ENCODE results near the gene F9.
"Not testable (repeated sequence)": the region's sequence is repeated elsewhere in the genome, so short reads cannot be mapped to it uniquely, and the experiment has no call there.

F9 gene

GRCh38 chrX:139506333-139506732 lies 24.2 kb upstream of the F9 start:
- Histone ChIP-seq H3K36me3 (ENCODE audit: insufficient read depth) (no peaks in the 10 kb centered on the region), H3K4me3 (IDR thresholded peaks at IDR 0.05; ENCODE audit: insufficient read depth, low read depth, low read length) (no peak overlapping the region), H3K79me2 (ENCODE audit: insufficient read depth, low read depth) (no peaks in the 10 kb centered on the region), H4K20me1 (ENCODE audit: insufficient read depth) (no peaks in the 10 kb centered on the region), H3K4me2 (no peak overlapping the region), H3K27me3 (ENCODE audit: insufficient read depth, low read depth) (no peaks in the 10 kb centered on the region), H3K27ac (no peak overlapping the region), H3K4me1 (ENCODE audit: low read depth, poor library complexity, severe bottlenecking) (no peaks in the 10 kb centered on the region), H3K9ac (no peak overlapping the region), H2AFZ (ENCODE audit: low read depth) (no peak overlapping the region)
- TF ChIP-seq CTCF (conservative IDR thresholded peaks at IDR 0.05; ENCODE audit: low read depth, low read length): no peak

GRCh38 chrX:139508099-139508498 lies 22.4 kb upstream of the F9 start:
- Histone ChIP-seq H2AFZ (ENCODE audit: low read depth) (no peak overlapping the region), H3K36me3 (ENCODE audit: insufficient read depth) (no peaks in the 10 kb centered on the region), H3K4me2 (no peak overlapping the region), H3K4me1 (ENCODE audit: low read depth, poor library complexity, severe bottlenecking) (no peaks in the 10 kb centered on the region), H3K4me3 (IDR thresholded peaks at IDR 0.05; ENCODE audit: insufficient read depth, low read depth, low read length) (no peak overlapping the region), H3K27me3 (ENCODE audit: insufficient read depth, low read depth) (no peaks in the 10 kb centered on the region), H3K79me2 (ENCODE audit: insufficient read depth, low read depth) (no peaks in the 10 kb centered on the region), H4K20me1 (ENCODE audit: insufficient read depth) (no peaks in the 10 kb centered on the region), H3K9ac (no peak overlapping the region), H3K27ac (no peak overlapping the region)
- no peak for TF ChIP-seq CTCF (conservative IDR thresholded peaks at IDR 0.05; ENCODE audit: low read depth, low read length)

- H3K9ac ChIP-seq: no peak overlapping the region
- H3K4me1 ChIP-seq (ENCODE audit: low read depth, poor library complexity, severe bottlenecking): no peaks in the 10 kb centered on the region
- H3K27ac ChIP-seq: no peak overlapping the region
- no peaks in the 10 kb centered on the region for H3K27me3 ChIP-seq (ENCODE audit: insufficient read depth, low read depth)
- H4K20me1 ChIP-seq (ENCODE audit: insufficient read depth): no peaks in the 10 kb centered on the region
- TF ChIP-seq CTCF (conservative IDR thresholded peaks at IDR 0.05; ENCODE audit: low read depth, low read length): no peak
- H3K4me2 ChIP-seq: no peak overlapping the region
- H3K4me3 ChIP-seq (IDR thresholded peaks at IDR 0.05; ENCODE audit: insufficient read depth, low read depth, low read length): no peak overlapping the region
- no peaks in the 10 kb centered on the region for H3K79me2 ChIP-seq (ENCODE audit: insufficient read depth, low read depth)
- H2AFZ ChIP-seq (ENCODE audit: low read depth): no peak overlapping the region
- H3K36me3 ChIP-seq (ENCODE audit: insufficient read depth): no peaks in the 10 kb centered on the region
These were observed 12.1 kb upstream of the F9 start for GRCh38 chrX:139518475-139518874.

- H3K9ac ChIP-seq; H3K4me2 ChIP-seq; H3K79me2 ChIP-seq (ENCODE audit: insufficient read depth, low read depth); H2AFZ ChIP-seq (ENCODE audit: low read depth); H3K27ac ChIP-seq; H3K36me3 ChIP-seq (ENCODE audit: insufficient read depth); H4K20me1 ChIP-seq (ENCODE audit: insufficient read depth); H3K4me3 ChIP-seq (IDR thresholded peaks at IDR 0.05; ENCODE audit: insufficient read depth, low read depth, low read length); H3K27me3 ChIP-seq (ENCODE audit: insufficient read depth, low read depth); H3K4me1 ChIP-seq (ENCODE audit: low read depth, poor library complexity, severe bottlenecking): not testable (repeated sequence)
These were observed 1.7 kb upstream of the F9 start for GRCh38 chrX:139528829-139529228.

GRCh38 chrX:139532834-139533233 lies 2.3 kb downstream of the F9 start:
- Histone ChIP-seq H2AFZ (ENCODE audit: low read depth) (no peak overlapping the region), H3K27ac (no peak overlapping the region), H3K79me2 (ENCODE audit: insufficient read depth, low read depth) (no peaks in the 10 kb centered on the region), H3K4me3 (IDR thresholded peaks at IDR 0.05; ENCODE audit: insufficient read depth, low read depth, low read length) (no peak overlapping the region), H3K4me2 (no peak overlapping the region), H3K36me3 (ENCODE audit: insufficient read depth) (no peaks in the 10 kb centered on the region), H4K20me1 (ENCODE audit: insufficient read depth) (no peaks in the 10 kb centered on the region), H3K9ac (no peak overlapping the region), H3K27me3 (ENCODE audit: insufficient read depth, low read depth) (no peaks in the 10 kb centered on the region), H3K4me1 (ENCODE audit: low read depth, poor library complexity, severe bottlenecking) (no peaks in the 10 kb centered on the region)
- no peak for TF ChIP-seq CTCF (conservative IDR thresholded peaks at IDR 0.05; ENCODE audit: low read depth, low read length)

Measured in KMS-11 (cell line).